Lower lobe of right lung (tissue), 2 donors: ENCODE measurements around the gene UTP4. TPM values are rescaled to one million over a fixed set of nuclear protein-coding genes. Genes with fewer than 3 reads are reported as not detected.
A peak's percentile ranks its signal among the peaks of the same experiment; 100 is the strongest.

Source experiments
- ATAC-seq, 2 donors: fragments of 200-7000 bp; cut with Tn5 transposase; one replicate each; pipeline ENCODE4 v1.9.1; 2020 to 2022; ENCODE audit warnings: mild to moderate bottlenecking in 2 of 2, moderate library complexity in 2 of 2
- DNase-seq: peaks from one replicate; pipeline ENCODE4 v3.0.0-alpha.2; 2020
- H3K27ac ChIP-seq: fragments of 200-600 bp; one replicate; pipeline ENCODE4 v1.8.0; 2022
- H3K27me3 ChIP-seq: fragments of 200-600 bp; one replicate; pipeline ENCODE4 v1.8.0; 2022; ENCODE audit warnings: low read depth
- H3K36me3 ChIP-seq: fragments of 200-600 bp; one replicate; pipeline ENCODE4 v1.8.0; 2022; ENCODE audit warnings: mild to moderate bottlenecking
- H3K4me1 ChIP-seq: fragments of 200-600 bp; one replicate; pipeline ENCODE4 v1.8.0; 2022
- H3K4me3 ChIP-seq: fragments of 200-600 bp; one replicate; pipeline ENCODE4 v1.8.0; 2022; ENCODE audit warnings: mild to moderate bottlenecking
- H3K9me3 ChIP-seq: fragments of 200-600 bp; one replicate; pipeline ENCODE4 v1.8.0; 2022
- CTCF ChIP-seq: fragments of 200-600 bp; IDR thresholded peaks from one replicate; pipeline ENCODE4 v1.8.0; 2022; ENCODE audit warnings: antibody characterized with exemption, mild to moderate bottlenecking
- intact Hi-C: fragments of 100-400 bp; cut with DNase I; formaldehyde crosslinking; loops from one replicate; pipeline ENCODE4 v1.11.0; 2022
- total RNA-seq: library from RNA; stranded (reverse); fragmentation: NEBNext Ultra II Directional; extraction: Animal tissue kit (Norgen Biotek cat#: 25700); gene quantifications from one replicate; pipeline ENCODE4 v1.2.1, GENCODE V29; 2021
- donor health status: DM: no; HTN: yes; CAD: no; lungs with severe emphysema.

UTP4 gene
- total RNA-seq, 1 donor from 2014 or later = 26.4 TPM

- no peak for ATAC-seq
- no peak for DNase-seq
- no peaks in the 10 kb centered on the region for H3K27me3 ChIP-seq
- H3K4me1 ChIP-seq = peaks cover 25% of the 10 kb centered on the region
- H3K27ac ChIP-seq = no peak overlapping the region
- no peaks in the 10 kb centered on the region for H3K9me3 ChIP-seq
- peaks cover 64% of the 10 kb centered on the region for H3K36me3 ChIP-seq
- no peak for TF ChIP-seq CTCF
- intact Hi-C loops = no loop called here
- H3K4me3 ChIP-seq = no peak overlapping the region
These were observed 34.8 kb downstream of the UTP4 start for GRCh38 chr16:69166946-69167930.

- DNase-seq (no peak), ATAC-seq (no peak)
- TF ChIP-seq CTCF = no peak
- no peak overlapping the region for H3K4me3 ChIP-seq
- intact Hi-C loops = no loop called here
- no peaks in the 10 kb centered on the region for H3K9me3 ChIP-seq
- no peaks in the 10 kb centered on the region for H3K27me3 ChIP-seq
- H3K4me1 ChIP-seq = peaks cover 43% of the 10 kb centered on the region
- no peak overlapping the region for H3K27ac ChIP-seq
- peaks cover 51% of the 10 kb centered on the region for H3K36me3 ChIP-seq
These were observed 36.6 kb downstream of the UTP4 start for GRCh38 chr16:69169051-69169450.

GRCh38 chr16:69169607-69170352 is 37.3 kb downstream of the UTP4 start:
- TF ChIP-seq CTCF = no peak
- no peaks in the 10 kb centered on the region for H3K27me3 ChIP-seq
- no peak for ATAC-seq
- H3K4me3 ChIP-seq = no peak overlapping the region
- peaks cover 50% of the 10 kb centered on the region for H3K4me1 ChIP-seq
- intact Hi-C loops = no loop called here
- no peak for DNase-seq
- peaks cover 43% of the 10 kb centered on the region for H3K36me3 ChIP-seq
- H3K9me3 ChIP-seq = no peaks in the 10 kb centered on the region
- H3K27ac ChIP-seq = no peak overlapping the region

GRCh38 chr16:69171325-69172084 is 39.1 kb downstream of the UTP4 start:
- ATAC-seq = no peak

More at GRCh38 chr16:69171325-69172084, 39.1 kb downstream of the UTP4 start:
- Histone ChIP-seq H3K4me3 (no peak overlapping the region), H3K27me3 (no peaks in the 10 kb centered on the region), H3K4me1 (peaks cover 44% of the 10 kb centered on the region), H3K9me3 (no peaks in the 10 kb centered on the region), H3K27ac (peak overlapping the region; percentile 67), H3K36me3 (peaks cover 28% of the 10 kb centered on the region)
- TF ChIP-seq CTCF = no peak
- DNase-seq = no peak
- intact Hi-C loops = no loop called here
